H9 (cell line): ENCODE measurements around the gene GPRC5D. TPM values are rescaled to one million over a fixed set of nuclear protein-coding genes. Genes with fewer than 3 reads are reported as not detected.

ENCODE experiments used
- DNase-seq: peaks from one replicate; pipeline ENCODE4 v3.0.0-alpha.2; 2017
- H2AFZ ChIP-seq: one replicate; pipeline ENCODE4 v1.6.1; 2013; ENCODE audit warnings: mild to moderate bottlenecking, low read length, control low read depth, moderate library complexity
- H2AK5ac ChIP-seq: 2 replicates; pipeline ENCODE4 v1.6.1; 2013; ENCODE audit warnings: low read length, control low read depth, mixed read lengths; ENCODE audit not compliant: insufficient read length
- H2BK120ac ChIP-seq: one replicate; pipeline ENCODE4 v1.6.1; 2013; ENCODE audit warnings: low read depth, mild to moderate bottlenecking, low read length, control low read depth, inconsistent platforms; ENCODE audit not compliant: poor library complexity, severe bottlenecking
- H2BK12ac ChIP-seq: 2 replicates; pipeline ENCODE4 v1.6.1; 2013; ENCODE audit warnings: low read length, control low read depth, mixed read lengths, low read depth; ENCODE audit not compliant: insufficient read length
- H2BK15ac ChIP-seq: 2 replicates; pipeline ENCODE4 v1.6.1; 2013; ENCODE audit warnings: low read depth, low read length, control low read depth
- H2BK20ac ChIP-seq: one replicate; pipeline ENCODE4 v1.6.1; 2013; ENCODE audit warnings: low read depth, mild to moderate bottlenecking, low read length, control low read depth, inconsistent platforms; ENCODE audit not compliant: poor library complexity, severe bottlenecking
- H2BK5ac ChIP-seq: 2 replicates; pipeline ENCODE4 v1.6.1; 2013; ENCODE audit warnings: low read length, control low read depth, mixed read lengths; ENCODE audit not compliant: insufficient read length
- H3K14ac ChIP-seq: 2 replicates; pipeline ENCODE4 v1.6.1; 2013; ENCODE audit warnings: low read length, control low read depth; ENCODE audit not compliant: insufficient read depth
- H3K18ac ChIP-seq: 2 replicates; pipeline ENCODE4 v1.6.1; 2013; ENCODE audit warnings: low read depth, mild to moderate bottlenecking, mixed read lengths, low read length, control low read depth; ENCODE audit not compliant: insufficient read length
- H3K23ac ChIP-seq: 2 replicates; pipeline ENCODE4 v1.6.1; 2013; ENCODE audit warnings: low read length, control low read depth, mixed read lengths, low read depth; ENCODE audit not compliant: insufficient read length
- H3K23me2 ChIP-seq: 2 replicates; pipeline ENCODE4 v1.6.1; 2013; ENCODE audit warnings: low read depth, mild to moderate bottlenecking, mixed read lengths, low read length, control low read depth; ENCODE audit not compliant: insufficient read length, poor library complexity, severe bottlenecking
- H3K27ac ChIP-seq: 2 replicates; pipeline ENCODE4 v1.5.1; 2013; ENCODE audit warnings: low read length, control low read depth, mixed read lengths, low read depth; ENCODE audit not compliant: insufficient read length
- H3K27me3 ChIP-seq: 2 replicates; pipeline ENCODE4 v1.6.1; 2013; ENCODE audit warnings: low read length, control low read depth, inconsistent platforms; ENCODE audit not compliant: insufficient read depth
- H3K4ac ChIP-seq: 2 replicates; pipeline ENCODE4 v1.6.1; 2013; ENCODE audit warnings: low read depth, mild to moderate bottlenecking, control low read depth, inconsistent platforms, low read length, moderate library complexity
- H3K4me1 ChIP-seq: 2 replicates; pipeline ENCODE4 v1.6.1; 2013; ENCODE audit warnings: low read length, control low read depth, inconsistent platforms; ENCODE audit not compliant: insufficient read depth
- H3K4me2 ChIP-seq: 2 replicates; pipeline ENCODE4 v1.6.1; 2013; ENCODE audit warnings: low read length, control low read depth, mixed read lengths; ENCODE audit not compliant: insufficient read length, insufficient read depth
- H3K56ac ChIP-seq: 2 replicates; pipeline ENCODE4 v1.6.1; 2013; ENCODE audit warnings: low read depth, mild to moderate bottlenecking, mixed read lengths, low read length, control low read depth; ENCODE audit not compliant: insufficient read length
- H3K79me1 ChIP-seq: 2 replicates; pipeline ENCODE4 v1.6.1; 2013; ENCODE audit warnings: low read depth, mild to moderate bottlenecking, moderate library complexity, low read length, control low read depth, inconsistent platforms; ENCODE audit not compliant: insufficient read depth, poor library complexity, severe bottlenecking
- H3K79me2 ChIP-seq: 2 replicates; pipeline ENCODE4 v1.6.1; 2013; ENCODE audit warnings: low read length, control low read depth, inconsistent platforms; ENCODE audit not compliant: insufficient read depth
- H3K9ac ChIP-seq: 2 replicates; pipeline ENCODE4 v1.6.1; 2013; ENCODE audit warnings: low read length, control low read depth, mixed read lengths; ENCODE audit not compliant: insufficient read length; ENCODE audit errors: extremely low read depth
- H3K9me3 ChIP-seq: one replicate; pipeline ENCODE4 v1.6.1; 2013; ENCODE audit warnings: low read depth, low read length, inconsistent platforms; ENCODE audit not compliant: control insufficient read depth
- H3T11ph ChIP-seq: one replicate; pipeline ENCODE4 v1.6.1; 2013; ENCODE audit warnings: mild to moderate bottlenecking, low read length, control low read depth, inconsistent platforms
- H4K20me1 ChIP-seq: one replicate; pipeline ENCODE4 v1.6.1; 2013; ENCODE audit not compliant: control insufficient read depth, insufficient read length, insufficient read depth
- H4K5ac ChIP-seq: 2 replicates; pipeline ENCODE4 v1.6.1; 2013; ENCODE audit warnings: low read depth, mild to moderate bottlenecking, mixed read lengths, low read length, control low read depth; ENCODE audit not compliant: insufficient read length
- H4K8ac ChIP-seq: replicated peaks from 2 replicates; pipeline ENCODE4 v1.6.1; 2013; ENCODE audit warnings: low read length, control low read depth, mixed read lengths, low read depth; ENCODE audit not compliant: insufficient read length
- H4K91ac ChIP-seq: 2 replicates; pipeline ENCODE4 v1.6.1; 2013; ENCODE audit warnings: low read depth, mild to moderate bottlenecking, moderate library complexity, mixed read lengths, low read length, control low read depth; ENCODE audit not compliant: insufficient read length
- H3K27ac Mint-ChIP-seq, 3 experiments: 2 replicates in 2 of 3; 3 replicates in 1 of 3; pipeline ENCODE4 v1.8.0; 2020 to 2021; ENCODE audit warnings: mixed read lengths in 3 of 3, mild to moderate bottlenecking in 1 of 3, moderate library complexity in 1 of 3
- H3K27me3 Mint-ChIP-seq: 2 replicates; pipeline ENCODE4 v1.8.0; 2021; ENCODE audit warnings: low read depth, mild to moderate bottlenecking, moderate library complexity, mixed read lengths
- H3K36me3 Mint-ChIP-seq, 3 experiments: 2 replicates in 2 of 3; 3 replicates in 1 of 3; pipeline ENCODE4 v1.8.0; 2020 to 2021; ENCODE audit warnings: low read depth in 3 of 3, mixed read lengths in 3 of 3; ENCODE audit not compliant: insufficient read depth in 1 of 3
- H3K4me1 Mint-ChIP-seq, 2 experiments: 2 replicates each; pipeline ENCODE4 v1.8.0; 2020; ENCODE audit warnings: mixed read lengths in 2 of 2
- H3K4me3 Mint-ChIP-seq, 2 experiments: 2 replicates in 1 of 2; 3 replicates in 1 of 2; pipeline ENCODE4 v1.8.0; 2020 to 2021; ENCODE audit warnings: mild to moderate bottlenecking in 2 of 2, mixed read lengths in 2 of 2, moderate library complexity in 1 of 2
- H3K9me3 Mint-ChIP-seq, 2 experiments: 2 replicates in 1 of 2; 3 replicates in 1 of 2; pipeline ENCODE4 v1.8.0; 2020; ENCODE audit warnings: mild to moderate bottlenecking in 2 of 2, mixed read lengths in 2 of 2, moderate library complexity in 1 of 2
- CTCF ChIP-seq: fragments of 200-600 bp; sonication (generic); conservative IDR thresholded peaks from 3 replicates; pipeline ENCODE4 v1.8.0; 2021; ENCODE audit warnings: antibody characterized with exemption, mild to moderate bottlenecking
- total RNA-seq: library from RNA; stranded (reverse); gene quantifications from 2 replicates; pipeline ENCODE4 v1.2.1, GENCODE V29; 2021

The GPRC5D gene
- total RNA-seq, 1 experiment from 2014 or later, result not detected

- no peak for TF ChIP-seq CTCF
- Histone ChIP-seq H4K5ac (no peak overlapping the region), H2AFZ (no peak overlapping the region), H3K4me1 (no peaks in the 10 kb centered on the region), H2BK5ac (no peak overlapping the region), H3K4me2 (no peak overlapping the region), H3K23ac (no peak overlapping the region), H2BK120ac (no peak overlapping the region), H3K56ac (no peak overlapping the region), H3K23me2 (no peaks in the 10 kb centered on the region), H3K27ac (no peak overlapping the region), H3K18ac (no peak overlapping the region), H2BK12ac (no peak overlapping the region), H2BK20ac (no peak overlapping the region), H4K20me1 (no peaks in the 10 kb centered on the region), H3K4ac (no peak overlapping the region), H2AK5ac (no peak overlapping the region), H3K79me2 (no peaks in the 10 kb centered on the region), H3K9ac (no peak overlapping the region), H4K8ac (no peak overlapping the region), H3K27me3 (no peaks in the 10 kb centered on the region; the same call in 1 of the 2 replicates), H3K14ac (no peak overlapping the region), H3T11ph (no peak overlapping the region), H3K9me3 (no peaks in the 10 kb centered on the region), H4K91ac (no peak overlapping the region), H2BK15ac (no peak overlapping the region), H3K79me1 (no peaks in the 10 kb centered on the region)
- H3K4me3 Mint-ChIP-seq, result no peak overlapping the region
- 0 out of 4 replicates have a peak, but pooled peaks cover 0 to 2% of the 10 kb centered on the region in 2 experiments for H3K4me1 Mint-ChIP-seq
- no peak overlapping the region for H3K27ac Mint-ChIP-seq
- no peaks in the 10 kb centered on the region; the same call in none of the 2 replicates for H3K27me3 Mint-ChIP-seq
- no peaks in the 10 kb centered on the region for H3K36me3 Mint-ChIP-seq
- no peaks in the 10 kb centered on the region for H3K9me3 Mint-ChIP-seq
- no peak for DNase-seq
Observed at GRCh38 chr12:12902036-12902435, 49.9 kb downstream of the GPRC5D start.
